Common myeloid progenitor, CD34-positive (primary cell): Measurements from ENCODE around the gene EPHB1.

Experiments
- CTCF ChIA-PET: fragments of 350-600 bp; sonication (Branson Sonifier 250); formaldehyde crosslinking; loops from one replicate; lab custom pipeline; 2021; ENCODE audit warnings: antibody characterized with exemption; lab: Charles Lee
- POLR2A ChIA-PET: fragments of 350-600 bp; sonication (Branson Sonifier 250); formaldehyde crosslinking; loops from one replicate; lab custom pipeline; 2021; ENCODE audit warnings: antibody characterized with exemption; lab: Charles Lee
- DNase-seq, 3 donors: peaks; one replicate each; pipeline versions ENCODE4 v3.0.0 to v3.0.0-alpha.2; 2013
- H3K27ac ChIP-seq, 2 experiments: 1 replicate in 1 of 2; 2 replicates in 1 of 2; pipeline ENCODE4 v1.7.0; 2013; ENCODE audit warnings: inconsistent platforms in 2 of 2, low read length in 2 of 2, mild to moderate bottlenecking in 2 of 2, low read depth in 1 of 2, moderate library complexity in 1 of 2; ENCODE audit not compliant: severe bottlenecking in 2 of 2, insufficient read depth in 1 of 2, poor library complexity in 1 of 2
- H3K27me3 ChIP-seq, 5 experiments: replicated peaks in 2 of 5; 1 replicate in 3 of 5; 2 replicates in 2 of 5; pipeline versions ENCODE4 v1.6.1 to v1.7.0; 2013; ENCODE audit warnings: low read length in 4 of 5, mild to moderate bottlenecking in 2 of 5, moderate library complexity in 2 of 5, inconsistent platforms in 1 of 5; ENCODE audit not compliant: insufficient read depth in 5 of 5, control insufficient read depth in 4 of 5
- H3K36me3 ChIP-seq, 4 experiments: 1 replicate in 2 of 4; 2 replicates in 2 of 4; pipeline versions ENCODE4 v1.6.1 to v1.7.0; 2013; ENCODE audit warnings: low read length in 3 of 4, control low read depth in 1 of 4, mild to moderate bottlenecking in 1 of 4; ENCODE audit not compliant: control insufficient read depth in 4 of 4, insufficient read depth in 4 of 4
- H3K4me1 ChIP-seq, 4 experiments: 1 replicate in 3 of 4; 2 replicates in 1 of 4; pipeline versions ENCODE4 v1.6.1 to v1.7.1; 2013; ENCODE audit warnings: low read length in 3 of 4, mild to moderate bottlenecking in 3 of 4, control low read depth in 1 of 4, inconsistent platforms in 1 of 4, moderate library complexity in 1 of 4; ENCODE audit not compliant: control insufficient read depth in 4 of 4, insufficient read depth in 4 of 4; ENCODE audit errors: control extremely low read depth in 1 of 4
- H3K4me3 ChIP-seq, 7 experiments: 1 replicate in 4 of 7; 2 replicates in 3 of 7; pipeline versions ENCODE4 v1.5.1 to v1.7.0; 2013; ENCODE audit warnings: mild to moderate bottlenecking in 7 of 7, low read length in 6 of 7, moderate library complexity in 6 of 7, inconsistent platforms in 2 of 7, low read depth in 2 of 7, control low read depth in 1 of 7; ENCODE audit not compliant: insufficient read depth in 4 of 7, control insufficient read depth in 1 of 7; ENCODE audit errors: extremely low read depth in 1 of 7
- H3K9me3 ChIP-seq, 5 experiments: 1 replicate in 4 of 5; 2 replicates in 1 of 5; pipeline versions ENCODE4 v1.6.1 to v1.7.1; 2013; ENCODE audit warnings: low read length in 4 of 5, mild to moderate bottlenecking in 2 of 5, inconsistent platforms in 1 of 5, low read depth in 1 of 5, moderate library complexity in 1 of 5; ENCODE audit not compliant: control insufficient read depth in 4 of 5, insufficient read depth in 2 of 5; ENCODE audit errors: control extremely low read depth in 1 of 5
- WGBS: methylation state at CpG from one replicate; pipeline ENCODE4 v1.1.5; 2013; ENCODE audit not compliant: insufficient coverage; 5-methylcytosine and 5-hydroxymethylcytosine counted together

Gene EPHB1

DNA sequence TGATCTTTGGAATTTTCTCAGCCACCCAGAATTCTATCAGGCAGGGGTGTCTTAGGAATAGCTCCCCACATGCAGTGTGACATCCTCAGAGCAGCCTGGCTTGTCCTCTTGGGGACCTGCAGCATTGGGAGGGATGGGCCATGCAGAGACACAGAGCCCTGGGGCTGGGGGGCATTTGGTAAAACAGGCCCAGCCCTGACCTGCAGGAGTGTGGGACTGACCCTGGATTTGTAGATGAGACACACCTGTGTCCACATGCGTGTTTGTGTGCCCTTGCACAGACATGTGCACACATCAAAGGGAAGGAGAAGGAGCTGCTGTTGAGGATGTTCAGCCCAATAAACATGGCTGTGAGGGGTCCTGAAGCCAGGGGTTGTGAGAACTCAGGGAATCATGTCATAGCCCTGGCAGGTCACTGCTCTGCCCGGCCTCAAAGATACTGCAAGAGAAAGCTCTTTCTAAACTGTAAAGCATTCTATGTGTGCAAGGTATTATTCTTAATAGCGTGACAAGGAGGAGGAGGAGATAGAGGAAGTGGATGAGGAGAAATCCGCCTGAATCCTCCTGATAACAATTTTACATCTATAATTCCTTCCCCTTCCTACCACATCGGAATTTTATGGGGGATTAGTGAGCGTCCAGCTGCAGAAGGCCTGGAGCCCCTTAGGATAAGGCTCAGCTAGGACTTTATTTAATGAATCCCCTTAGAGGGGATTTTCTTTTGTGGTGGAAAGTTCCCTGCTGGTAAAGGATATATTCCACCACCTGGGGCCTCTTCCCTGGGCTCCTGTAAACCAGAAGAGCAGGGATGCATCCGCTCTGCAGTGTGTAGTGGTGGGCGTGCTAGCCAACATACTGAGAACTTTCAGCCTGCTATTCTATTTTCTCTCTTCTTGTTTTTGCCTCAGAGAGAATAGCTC, 245.5 kb downstream of the EPHB1 start:
- POLR2A ChIA-PET, result no interaction called here
- H3K36me3 ChIP-seq, result no peaks in the 10 kb centered on the region
- CTCF ChIA-PET, result no interaction called here
- H3K27me3 ChIP-seq, result no peaks in the 10 kb centered on the region
- H3K27ac ChIP-seq, result no peak overlapping the region
- peaks cover 0 to 18% (median 1%) of the 10 kb centered on the region in 4 experiments for H3K4me1 ChIP-seq
- H3K4me3 ChIP-seq, result no peak overlapping the region
- no peaks in the 10 kb centered on the region for H3K9me3 ChIP-seq
- DNase-seq, result peak; percentile 13 to 37 (median 20)
- 100% methylated on average over 2 of the region's 8 CpGs for WGBS

- Histone ChIP-seq H3K36me3 (no peaks in the 10 kb centered on the region), H3K4me1 (peaks cover 0 to 18% (median 1%) of the 10 kb centered on the region in 4 experiments), H3K27ac (no peak overlapping the region), H3K4me3 (no peak overlapping the region), H3K27me3 (no peaks in the 10 kb centered on the region), H3K9me3 (no peaks in the 10 kb centered on the region)
- CTCF ChIA-PET, result no interaction called here
- DNase-seq, result peak; percentile 22 to 75 (median 62)
- WGBS, result 0% methylated on average over 1 of the region's 2 CpGs
- POLR2A ChIA-PET, result no interaction called here
These were observed 246.5 kb downstream of the EPHB1 start for GRCh38 chr3:135041601-135042000.

DNA sequence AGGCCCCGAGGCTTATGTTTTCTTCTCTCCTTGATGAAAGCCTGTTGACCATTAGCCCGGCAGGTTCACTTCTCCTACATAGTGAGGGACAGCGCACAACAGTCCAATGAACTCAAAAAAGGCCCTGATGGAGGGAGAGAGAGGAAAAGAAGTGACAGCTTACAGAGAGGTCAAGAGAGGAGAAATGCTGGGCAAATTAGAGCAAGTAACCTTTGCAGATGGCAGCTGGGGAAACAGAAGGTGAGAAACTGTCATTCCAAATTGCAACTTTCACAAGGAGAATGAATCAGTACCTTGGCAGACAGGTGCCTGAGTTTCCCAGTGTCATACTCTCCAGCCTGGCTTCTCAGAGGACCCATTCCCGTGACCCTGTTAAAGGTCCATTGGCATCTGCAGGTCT, 252.0 kb downstream of the EPHB1 start:
- DNase-seq, result no peak
- no peak overlapping the region for H3K4me3 ChIP-seq
- WGBS, result 96% methylated on average over 4 of the region's 4 CpGs
- CTCF ChIA-PET, result no interaction called here
- POLR2A ChIA-PET, result no interaction called here
- H3K4me1 ChIP-seq, result no peaks in the 10 kb centered on the region
- no peaks in the 10 kb centered on the region for H3K36me3 ChIP-seq
- H3K27me3 ChIP-seq, result no peaks in the 10 kb centered on the region
- no peaks in the 10 kb centered on the region for H3K9me3 ChIP-seq
- H3K27ac ChIP-seq, result no peak overlapping the region

GRCh38 chr3:135050536-135050935, 255.5 kb downstream of the EPHB1 start:
- POLR2A ChIA-PET, result no interaction called here
- CTCF ChIA-PET, result no interaction called here
- no peak overlapping the region for H3K4me3 ChIP-seq
- no peaks in the 10 kb centered on the region for H3K36me3 ChIP-seq
- no peak overlapping the region for H3K27ac ChIP-seq
- WGBS, result 93% methylated on average over 2 of the region's 3 CpGs
- no peaks in the 10 kb centered on the region for H3K27me3 ChIP-seq
- no peaks in the 10 kb centered on the region for H3K4me1 ChIP-seq
- no peak for DNase-seq
- H3K9me3 ChIP-seq, result peaks cover 0 to 3% (median 0%) of the 10 kb centered on the region in 5 experiments

- 100% methylated on average over 1 of the region's 4 CpGs for WGBS
- peaks cover 0 to 3% (median 0%) of the 10 kb centered on the region in 5 experiments for H3K9me3 ChIP-seq
- H3K27ac ChIP-seq, result no peak overlapping the region
- no peaks in the 10 kb centered on the region for H3K27me3 ChIP-seq
- CTCF ChIA-PET, result no interaction called here
- H3K36me3 ChIP-seq, result no peaks in the 10 kb centered on the region
- POLR2A ChIA-PET, result no interaction called here
- no peaks in the 10 kb centered on the region for H3K4me1 ChIP-seq
- no peak overlapping the region for H3K4me3 ChIP-seq
- no peak for DNase-seq
These were observed 256.4 kb downstream of the EPHB1 start for GRCh38 chr3:135051409-135051973.

DNA sequence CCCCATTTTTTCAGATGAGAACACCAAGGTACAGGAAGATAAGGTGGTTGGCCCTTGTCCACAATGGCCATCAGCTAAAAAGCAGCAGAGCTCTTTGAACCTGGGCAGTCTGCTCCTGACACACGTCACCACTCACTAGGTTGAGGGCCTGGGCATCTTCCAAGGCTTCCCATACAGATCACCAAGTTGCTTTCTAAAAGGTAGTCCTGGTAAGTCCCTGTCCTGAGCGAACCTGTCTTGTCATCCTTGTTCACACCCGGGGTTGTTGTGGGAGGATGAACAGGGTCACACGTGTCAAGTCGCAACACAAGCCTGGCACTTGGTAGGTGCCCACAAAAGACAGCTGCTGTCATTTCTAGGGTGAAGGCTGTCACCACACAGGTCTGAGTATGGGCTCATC, 260.4 kb downstream of the EPHB1 start:
- 98% methylated on average over 5 of the region's 5 CpGs for WGBS
- CTCF ChIA-PET, result no interaction called here
- no peak overlapping the region for H3K27ac ChIP-seq

GRCh38 chr3:135056084-135056730, 261.1 kb downstream of the EPHB1 start:
- Histone ChIP-seq H3K36me3 (no peaks in the 10 kb centered on the region), H3K27ac (no peak overlapping the region), H3K4me1 (no peaks in the 10 kb centered on the region), H3K4me3 (no peak overlapping the region), H3K27me3 (no peaks in the 10 kb centered on the region), H3K9me3 (peaks cover 0 to 3% (median 0%) of the 10 kb centered on the region in 5 experiments)
- POLR2A ChIA-PET, result no interaction called here
- DNase-seq, result no peak
- 98% methylated on average over 7 of the region's 7 CpGs for WGBS
- CTCF ChIA-PET, result interaction anchor here (0.6 kb wide), 1 partner anchor 11 kb away, joined by 3 read pairs; no protein-coding TSS in a partner anchor

More for the DNA sequence above, 260.4 kb downstream of the EPHB1 start:
- no peaks in the 10 kb centered on the region for H3K4me1 ChIP-seq
- H3K4me3 ChIP-seq, result no peak overlapping the region
- peaks cover 0 to 3% (median 0%) of the 10 kb centered on the region in 5 experiments for H3K9me3 ChIP-seq
- no peaks in the 10 kb centered on the region for H3K27me3 ChIP-seq
- POLR2A ChIA-PET, result no interaction called here
- H3K36me3 ChIP-seq, result no peaks in the 10 kb centered on the region
- no peak for DNase-seq
